ENCODE measurements around the gene TUBA4A.

The TUBA4A gene

DNA sequence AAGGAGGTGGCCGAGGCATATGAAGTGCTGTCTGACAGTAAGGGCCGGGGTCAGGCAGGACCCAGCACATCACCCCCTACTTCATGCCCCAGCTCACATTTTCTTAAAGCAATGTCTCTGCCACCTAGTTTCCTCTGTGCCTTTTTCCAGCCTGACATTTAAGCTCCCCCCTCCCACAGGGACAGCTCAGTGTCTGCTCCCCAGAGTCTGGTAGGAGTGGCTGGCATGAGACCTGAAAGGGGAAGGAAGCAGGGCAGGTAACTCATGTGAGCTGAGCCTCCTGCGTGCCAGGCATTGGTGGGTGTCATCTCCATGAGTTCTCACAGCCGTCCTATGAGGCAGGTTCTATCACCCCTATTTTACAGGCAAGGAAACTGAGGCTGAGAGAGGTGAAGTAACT, 26.9 kb upstream of the TUBA4A start:
- TF ChIP-seq GATA2 (IDR thresholded peaks at IDR 0.05; ENCODE audit: low read depth, low read length) (no peak), GATA3 (IDR thresholded peaks at IDR 0.05; ENCODE audit: low read depth, low read length) (no peak)

DNA sequence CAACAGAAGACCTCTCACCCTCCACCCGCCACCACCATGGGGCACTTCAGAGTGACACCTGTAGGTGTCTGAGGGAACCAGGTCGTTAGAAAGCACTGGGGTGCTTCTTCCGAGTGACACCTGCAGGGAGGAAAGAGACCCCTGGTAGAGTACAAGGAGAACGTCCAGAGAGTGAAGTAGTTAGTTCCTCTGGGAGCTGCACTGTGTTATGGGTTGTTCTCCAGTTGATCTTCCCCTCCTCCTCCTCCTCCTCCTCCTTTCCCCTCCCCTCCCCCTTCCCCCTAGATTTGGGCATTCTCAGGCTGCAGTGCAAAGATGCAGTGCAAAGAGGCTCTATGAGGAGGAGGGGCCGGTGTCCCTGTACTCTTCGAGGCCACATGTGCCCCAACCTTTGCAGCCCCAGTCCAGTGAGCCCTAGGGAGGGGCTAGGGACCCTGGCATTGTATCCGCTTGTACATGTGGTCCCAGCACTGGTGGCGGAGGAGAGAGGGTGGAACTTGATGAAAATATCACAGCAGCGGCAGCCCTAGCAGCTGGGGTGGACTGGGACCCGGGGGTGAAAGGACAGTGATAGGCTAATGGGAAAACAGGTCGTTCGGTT, 26.3 kb upstream of the TUBA4A start:
- TF ChIP-seq GATA2 (IDR thresholded peaks at IDR 0.05; ENCODE audit: low read depth, low read length) = no peak
- TF ChIP-seq GATA3 (IDR thresholded peaks at IDR 0.05; ENCODE audit: low read depth, low read length) = no peak

DNA sequence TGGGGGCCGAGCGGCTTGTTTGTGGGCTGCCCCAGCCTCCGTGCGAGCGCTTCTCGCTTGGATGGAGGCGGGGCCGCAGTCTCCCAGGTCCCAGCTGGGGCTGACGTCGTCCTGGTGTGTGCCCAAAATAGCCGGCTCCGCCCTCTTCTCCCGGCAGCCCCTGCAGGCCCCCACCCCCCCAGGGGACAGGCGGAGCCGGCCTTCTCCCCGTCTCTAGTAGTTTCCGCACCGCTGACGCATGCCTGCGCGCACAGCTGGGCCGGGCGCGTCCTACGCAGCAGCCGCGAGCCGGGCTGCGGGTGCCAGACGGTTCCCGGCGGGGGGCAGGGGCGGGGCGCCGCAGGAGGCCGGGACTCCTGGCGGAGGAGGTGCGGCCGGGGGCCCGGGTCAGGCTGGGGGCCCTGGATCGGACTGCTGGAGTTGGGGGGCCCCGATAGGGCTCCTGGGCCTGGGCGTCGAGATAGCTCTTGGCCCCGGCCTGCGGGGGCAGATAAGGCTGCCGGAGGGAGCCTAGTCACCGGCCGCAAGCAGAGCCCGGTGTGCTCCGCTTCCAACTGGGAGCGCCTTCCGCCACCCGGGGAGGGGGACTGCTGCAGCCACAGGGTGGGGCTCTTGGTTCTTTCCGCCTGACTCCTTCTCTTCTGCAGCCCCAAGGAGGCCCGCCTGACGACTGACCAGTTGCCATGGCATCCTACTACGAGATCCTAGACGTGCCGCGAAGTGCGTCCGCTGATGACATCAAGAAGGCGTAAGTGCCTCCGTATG, 25.6 kb upstream of the TUBA4A start, which contains the start of gene DNAJB2:
DNAJB2 (plus strand) TSS at position 216 of the 765 bp plus-strand sequence; CDS start at position 684, 468 bp downstream.
- TF ChIP-seq GATA3 (IDR thresholded peaks at IDR 0.05; ENCODE audit: low read depth, low read length) (no peak), GATA2 (IDR thresholded peaks at IDR 0.05; ENCODE audit: low read depth, low read length) (no peak)

DNA sequence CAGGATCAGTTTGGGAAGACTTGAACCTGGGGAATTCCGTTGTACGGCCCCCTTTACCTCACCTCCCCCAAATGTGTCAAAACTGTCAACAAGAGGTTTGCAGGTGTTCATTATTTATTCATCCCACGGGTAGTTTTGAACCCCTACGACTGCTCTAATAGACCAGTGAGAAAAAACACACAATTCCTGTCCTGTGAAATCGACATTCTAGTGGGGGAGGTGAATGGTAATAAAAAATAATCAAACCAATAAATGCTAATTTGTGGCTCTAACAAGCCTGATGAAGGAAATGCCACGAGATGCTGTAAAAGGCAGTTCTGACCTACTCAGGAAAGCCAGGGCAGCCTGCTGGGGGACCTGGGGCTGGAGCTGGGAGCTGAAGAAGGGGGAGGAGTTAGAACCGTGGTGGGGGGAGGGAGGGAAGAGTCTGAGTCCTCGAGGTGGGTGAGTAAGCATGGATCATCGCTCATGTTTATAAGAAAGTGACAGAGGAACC, 25.0 kb upstream of the TUBA4A start:
- TF ChIP-seq GATA2 (IDR thresholded peaks at IDR 0.05; ENCODE audit: low read depth, low read length) = no peak
- TF ChIP-seq GATA3 (IDR thresholded peaks at IDR 0.05; ENCODE audit: low read depth, low read length) = no peak

DNA sequence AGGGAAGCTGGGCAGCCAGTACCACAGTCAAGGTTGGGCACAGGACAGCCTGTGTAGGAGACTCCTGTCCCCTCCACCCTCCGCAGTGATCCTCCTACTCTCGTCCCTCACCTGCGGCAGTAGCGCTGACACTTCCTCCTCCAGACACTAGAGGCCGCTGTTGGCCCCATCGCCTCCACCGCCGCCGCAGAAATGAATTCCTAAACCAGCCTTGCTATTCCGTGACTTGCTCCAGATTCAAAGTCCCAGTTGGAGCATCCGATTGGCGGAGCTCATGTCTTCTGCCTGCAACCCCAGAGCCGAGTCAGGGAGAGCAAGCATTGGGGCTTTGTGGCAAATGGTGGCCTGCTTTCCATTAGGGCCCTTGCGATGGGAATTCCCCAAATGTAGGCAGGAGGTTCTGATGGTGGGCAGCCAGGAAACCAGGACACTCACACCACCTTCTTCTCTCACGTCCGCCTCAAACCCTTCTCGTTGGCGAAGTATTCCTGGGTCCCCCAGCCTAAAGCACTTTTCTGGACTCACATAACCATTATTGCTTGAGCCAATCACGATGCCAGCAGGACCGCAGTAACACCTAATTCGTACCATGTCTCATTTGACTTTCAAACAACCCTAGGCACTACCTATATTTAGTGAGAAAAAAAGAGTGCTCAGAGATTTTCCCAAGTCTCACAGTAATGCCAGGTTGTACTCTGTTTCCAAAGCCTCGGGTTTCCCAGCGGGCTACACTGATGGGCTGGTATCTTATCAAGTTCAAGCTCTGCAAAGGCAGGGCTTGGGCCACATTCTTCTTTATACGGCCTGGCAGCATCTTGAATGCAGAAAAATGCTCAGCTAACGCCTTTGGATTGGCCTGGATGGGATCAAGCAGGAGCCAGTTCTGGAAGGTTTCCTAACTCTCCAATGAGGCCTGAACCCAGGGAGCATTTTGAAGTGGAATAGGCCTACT, 24.3 kb upstream of the TUBA4A start:
- TF ChIP-seq GATA2 (IDR thresholded peaks at IDR 0.05; ENCODE audit: low read depth, low read length) (no peak), GATA3 (IDR thresholded peaks at IDR 0.05; ENCODE audit: low read depth, low read length) (no peak)

DNA sequence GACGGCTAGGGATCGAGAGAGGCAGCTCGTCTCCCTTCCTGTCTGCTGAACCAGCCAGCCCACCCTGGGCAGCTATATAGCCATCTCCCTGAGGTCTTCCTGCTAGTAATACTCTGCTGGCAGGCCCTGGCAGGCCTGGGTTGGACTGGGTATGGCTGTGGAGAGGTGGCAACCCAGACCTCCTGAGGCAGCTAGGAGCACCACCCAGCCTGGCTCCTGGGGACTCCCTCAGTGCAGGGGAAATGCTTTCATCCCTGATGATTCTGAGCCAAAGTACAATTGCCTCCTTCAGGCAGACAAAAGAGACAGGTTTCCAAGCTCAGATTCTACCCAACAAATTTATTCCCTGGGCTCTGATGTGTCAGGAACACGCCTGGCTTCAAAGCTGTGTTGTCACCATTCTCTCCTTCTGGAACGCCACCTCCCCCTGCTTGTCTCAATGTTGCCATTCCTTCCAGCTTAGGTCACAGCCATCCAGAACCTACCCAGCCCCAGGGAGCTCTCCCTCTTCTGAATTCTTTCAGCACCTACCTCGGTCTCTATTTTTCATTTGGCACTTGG, 20.7 kb upstream of the TUBA4A start:
- TF ChIP-seq GATA2 (IDR thresholded peaks at IDR 0.05; ENCODE audit: low read depth, low read length) = no peak
- TF ChIP-seq GATA3 (IDR thresholded peaks at IDR 0.05; ENCODE audit: low read depth, low read length) = no peak

DNA sequence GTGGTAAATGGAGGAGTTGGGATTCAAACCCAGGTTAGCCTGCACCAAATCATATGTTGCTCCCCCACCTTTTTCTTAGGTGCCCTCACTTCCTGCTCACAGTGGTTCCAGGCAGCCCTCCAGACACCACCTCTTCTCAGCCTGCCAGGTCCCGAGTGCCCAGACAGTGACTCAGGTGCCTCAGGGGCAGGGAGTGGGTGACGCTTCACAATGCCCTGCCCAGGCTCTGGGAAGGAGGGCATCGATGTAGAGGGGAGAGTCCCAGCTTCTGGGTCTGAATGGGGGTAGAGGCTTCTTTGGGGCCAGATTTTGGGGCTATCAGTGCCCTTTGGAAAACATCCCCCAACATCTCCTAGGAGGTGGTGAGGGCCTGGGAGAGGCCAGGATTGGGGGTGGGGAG, 20.2 kb upstream of the TUBA4A start:
- TF ChIP-seq GATA3 (IDR thresholded peaks at IDR 0.05; ENCODE audit: low read depth, low read length) (no peak), GATA2 (IDR thresholded peaks at IDR 0.05; ENCODE audit: low read depth, low read length) (no peak)

DNA sequence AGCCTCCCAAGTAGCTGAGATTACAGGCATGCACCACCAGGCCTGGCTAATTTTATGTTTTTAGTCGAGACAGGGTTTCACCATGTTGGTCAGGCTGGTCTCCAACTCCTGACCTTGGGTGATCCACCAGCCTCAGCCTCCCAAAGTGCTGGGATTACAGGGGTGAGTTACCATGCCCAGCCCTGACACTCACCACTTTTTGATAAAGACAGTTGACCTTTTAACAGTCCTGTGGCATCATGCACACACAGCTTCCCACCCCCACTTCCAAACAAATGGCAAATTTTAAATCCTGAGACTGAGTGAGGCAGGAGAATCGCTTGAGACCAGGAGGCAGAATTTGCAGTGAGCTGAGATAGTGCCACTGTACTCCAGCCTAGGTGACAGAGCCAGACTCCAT, 19.3 kb upstream of the TUBA4A start:
- no peak for TF ChIP-seq GATA2 (IDR thresholded peaks at IDR 0.05; ENCODE audit: low read depth, low read length)
- TF ChIP-seq GATA3 (IDR thresholded peaks at IDR 0.05; ENCODE audit: low read depth, low read length) = no peak

DNA sequence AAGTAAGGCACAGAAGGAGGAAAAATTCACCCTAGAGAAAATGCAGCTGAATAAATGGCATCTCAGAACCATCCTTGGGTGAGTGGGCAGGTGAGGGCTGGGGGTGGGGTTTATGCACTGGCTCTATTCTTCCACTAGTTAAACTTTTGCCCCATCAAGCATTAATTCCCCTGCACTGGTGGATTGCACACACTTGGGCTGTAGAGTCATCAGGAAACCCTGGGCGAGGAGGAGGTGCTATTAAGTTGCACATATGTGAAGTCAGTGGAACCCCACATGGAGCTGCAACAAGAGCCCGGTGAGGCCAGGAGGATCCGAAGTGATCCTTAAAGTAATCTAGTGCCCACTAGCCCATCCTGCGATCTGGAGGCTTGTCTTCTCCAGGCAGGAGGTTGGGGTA, 18.6 kb upstream of the TUBA4A start:
- TF ChIP-seq GATA2 (IDR thresholded peaks at IDR 0.05; ENCODE audit: low read depth, low read length) = no peak
- TF ChIP-seq GATA3 (IDR thresholded peaks at IDR 0.05; ENCODE audit: low read depth, low read length) = no peak

DNA sequence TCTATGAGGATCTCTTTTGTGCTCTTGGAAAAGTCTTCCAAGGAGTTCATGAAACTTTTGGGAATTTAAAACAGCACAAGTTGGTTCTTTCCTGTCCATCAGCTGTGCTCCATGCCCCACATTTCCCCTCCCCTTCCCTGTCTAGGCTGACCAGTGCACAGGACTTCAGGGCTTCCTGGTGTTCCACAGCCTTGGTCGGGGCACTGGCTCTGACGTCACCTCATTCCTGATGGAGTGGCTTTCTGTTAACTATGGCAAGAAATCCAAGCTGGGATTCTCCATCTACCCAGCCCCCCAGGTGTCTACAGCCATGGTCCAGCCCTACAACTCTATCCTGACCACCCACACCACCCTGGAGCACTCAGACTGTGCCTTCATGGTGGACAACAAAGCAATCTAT, 17.3 kb upstream of the TUBA4A start:
- TF ChIP-seq GATA2 (IDR thresholded peaks at IDR 0.05; ENCODE audit: low read depth, low read length) (no peak), GATA3 (IDR thresholded peaks at IDR 0.05; ENCODE audit: low read depth, low read length) (no peak)

DNA sequence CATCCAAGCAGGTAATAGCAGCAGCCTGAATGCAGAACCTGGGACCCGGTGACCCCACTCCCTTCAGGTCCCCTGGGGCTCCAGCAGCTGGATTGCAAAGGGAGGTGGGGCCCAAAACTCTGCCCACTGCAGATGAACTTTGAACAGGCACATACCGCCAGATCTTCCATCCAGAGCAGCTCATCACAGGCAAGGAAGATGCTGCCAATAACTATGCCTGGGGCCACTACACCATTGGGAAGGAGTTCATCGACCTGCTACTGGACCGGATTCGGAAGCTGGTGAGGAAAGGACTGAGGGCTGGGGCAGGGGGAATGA, 16.3 kb upstream of the TUBA4A start:
- TF ChIP-seq GATA3 (IDR thresholded peaks at IDR 0.05; ENCODE audit: low read depth, low read length) (no peak), GATA2 (IDR thresholded peaks at IDR 0.05; ENCODE audit: low read depth, low read length) (no peak)

DNA sequence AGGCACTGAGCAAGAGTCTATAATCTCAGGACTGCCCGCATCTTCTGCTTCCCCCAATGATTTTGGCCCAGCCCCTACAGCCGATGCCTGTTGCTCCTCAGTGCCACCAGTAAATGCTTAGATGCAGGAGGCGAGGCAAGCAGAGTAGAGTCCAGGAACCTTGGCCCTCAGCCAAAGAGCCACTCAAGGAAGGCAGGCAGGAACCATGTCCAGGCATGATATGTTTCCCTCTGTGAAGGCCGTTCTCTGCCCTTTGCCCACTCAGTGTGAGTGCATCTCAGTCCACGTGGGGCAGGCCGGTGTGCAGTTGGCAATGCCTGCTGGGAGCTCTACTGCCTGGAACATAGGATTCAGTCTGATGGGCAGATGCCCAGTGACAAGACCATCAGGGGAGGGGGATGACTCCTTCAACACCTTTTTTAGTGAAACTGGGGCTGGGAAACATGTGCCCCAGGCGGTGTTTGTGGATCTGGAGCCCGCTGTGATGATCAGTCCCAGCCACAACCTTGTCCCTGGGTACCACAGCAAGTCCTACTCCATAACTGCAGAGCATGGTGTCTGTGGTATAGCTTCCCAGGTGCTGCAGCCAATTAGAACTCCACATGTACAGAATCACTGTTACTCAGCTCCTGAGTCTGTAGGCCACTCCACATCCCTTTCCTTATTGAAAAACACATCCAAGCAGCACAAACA, 15.8 kb upstream of the TUBA4A start:
- TF ChIP-seq GATA3 (IDR thresholded peaks at IDR 0.05; ENCODE audit: low read depth, low read length) (no peak), GATA2 (IDR thresholded peaks at IDR 0.05; ENCODE audit: low read depth, low read length) (no peak)

DNA sequence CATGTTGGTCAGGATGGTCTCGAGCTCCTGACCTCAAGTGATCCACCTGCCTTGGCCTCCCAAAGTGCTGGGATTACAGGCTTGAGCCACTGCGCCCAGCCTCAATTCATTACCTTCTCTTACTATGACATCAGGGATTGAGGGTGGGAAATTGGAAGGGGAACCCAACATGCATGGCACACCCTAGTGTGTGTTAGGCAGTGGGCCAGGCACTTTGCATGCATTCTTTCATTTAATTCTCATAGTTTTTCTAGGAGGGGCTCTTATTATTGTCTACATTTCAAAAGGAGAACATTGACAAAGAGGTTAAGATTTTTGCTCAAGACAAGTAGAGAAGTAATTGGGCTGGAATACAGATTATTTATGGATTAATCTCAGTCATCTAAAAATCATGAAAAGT, 14.6 kb upstream of the TUBA4A start:
- TF ChIP-seq GATA3 (IDR thresholded peaks at IDR 0.05; ENCODE audit: low read depth, low read length) = no peak
- TF ChIP-seq GATA2 (IDR thresholded peaks at IDR 0.05; ENCODE audit: low read depth, low read length) = no peak
